Prostate gland (tissue), 2 donors: ENCODE measurements around the gene INPP4B. TPM values are rescaled to one million over a fixed set of nuclear protein-coding genes. Genes with fewer than 3 reads are reported as not detected.

Experiments
- DNase-seq: peaks from one replicate; pipeline ENCODE4 v3.0.0-alpha.2; 2019; ENCODE audit warnings: low spot score
- H3K27ac ChIP-seq, 2 donors: fragments of 200-600 bp; sonication (generic); 2 replicates each; pipeline ENCODE4 v1.5.1; 2017 to 2019
- H3K27me3 ChIP-seq: fragments of 200-600 bp; sonication (generic); replicated peaks from 2 replicates; pipeline ENCODE4 v1.5.1; 2019; ENCODE audit not compliant: insufficient read depth
- H3K36me3 ChIP-seq, 2 donors: fragments of 200-600 bp; sonication (generic); 1 replicate in 1 of 2; 2 replicates in 1 of 2; pipeline versions ENCODE4 v1.5.1 to v1.8.1; 2017 to 2019
- H3K4me1 ChIP-seq: fragments of 200-600 bp; sonication (generic); replicated peaks from 2 replicates; pipeline ENCODE4 v1.5.1; 2019
- H3K4me3 ChIP-seq, 2 donors: fragments of 200-600 bp; sonication (generic); 2 replicates each; pipeline ENCODE4 v1.5.1; 2017 to 2019
- H3K9me3 ChIP-seq: fragments of 200-600 bp; sonication (generic); 2 replicates; pipeline ENCODE4 v1.5.1; 2017
- POLR2A ChIP-seq: fragments of 450-650 bp; IDR thresholded peaks from one replicate; pipeline ENCODE4 v1.6.1; 2016; ENCODE audit warnings: antibody characterized with exemption, mild to moderate bottlenecking
- POLR2AphosphoS5 ChIP-seq: sonication (generic); formaldehyde crosslinking; IDR thresholded peaks from one replicate; pipeline ENCODE4 v1.6.1; 2017; ENCODE audit warnings: antibody characterized with exemption
- WGBS: methylation state at CpG from one replicate; pipeline ENCODE4 v1.1.5; 2018; 5-methylcytosine and 5-hydroxymethylcytosine counted together
- intact Hi-C: fragments of 100-400 bp; cut with DNase I; formaldehyde crosslinking; loops from one replicate; pipeline ENCODE4 v1.14.2; 2022
- total RNA-seq, 2 donors: library from RNA; depleted of rRNA; stranded (reverse); fragments of >200 nt; gene quantifications; one replicate each; pipeline ENCODE4 v1.1.0, GENCODE V29; 2016
- TF ChIP-seq, protein P1 (sequence below), 4 experiments: fragments of 200-600 bp in 2 of 4; fragments of 450-650 bp in 2 of 4; sonication (generic) in 2 of 4; IDR thresholded peaks; 1 replicate in 3 of 4; 2 replicates in 1 of 4; pipeline ENCODE4 v1.5.1; 2016 to 2019; ENCODE audit warnings: antibody characterized with exemption in 4 of 4, mild to moderate bottlenecking in 2 of 4, moderate library complexity in 2 of 4

Gene INPP4B
- total RNA-seq, 2 donors from 2014 or later, result 22.3 to 49.7 TPM

DNA sequence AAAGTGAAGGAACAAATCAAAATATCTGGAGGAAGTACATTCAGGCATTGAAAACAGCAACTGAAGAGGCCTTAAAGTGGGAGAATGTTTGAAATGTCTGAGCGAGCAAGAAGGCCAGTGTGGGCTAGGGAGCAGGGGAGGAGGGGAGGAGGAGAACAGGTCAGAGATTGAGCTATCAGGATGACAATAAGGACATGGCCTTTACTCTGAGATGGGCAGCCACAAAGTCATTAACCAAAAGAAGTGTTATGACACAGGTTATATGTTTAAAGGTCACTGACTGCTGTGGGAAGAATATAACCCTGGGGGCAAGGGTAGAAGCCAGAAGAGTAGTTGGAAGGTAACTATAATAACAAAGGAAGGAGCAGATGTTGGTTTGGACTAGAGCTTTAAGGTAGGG, 315.4 kb downstream of the INPP4B start:
- Histone ChIP-seq H3K36me3 (no peaks in the 10 kb centered on the region), H3K4me1 (no peaks in the 10 kb centered on the region), H3K9me3 (no peaks in the 10 kb centered on the region), H3K27me3 (no peaks in the 10 kb centered on the region), H3K27ac (no peak overlapping the region), H3K4me3 (no peak overlapping the region)
- 73% methylated on average over 1 of the region's 1 CpG for WGBS
- TF ChIP-seq, protein P1, sequence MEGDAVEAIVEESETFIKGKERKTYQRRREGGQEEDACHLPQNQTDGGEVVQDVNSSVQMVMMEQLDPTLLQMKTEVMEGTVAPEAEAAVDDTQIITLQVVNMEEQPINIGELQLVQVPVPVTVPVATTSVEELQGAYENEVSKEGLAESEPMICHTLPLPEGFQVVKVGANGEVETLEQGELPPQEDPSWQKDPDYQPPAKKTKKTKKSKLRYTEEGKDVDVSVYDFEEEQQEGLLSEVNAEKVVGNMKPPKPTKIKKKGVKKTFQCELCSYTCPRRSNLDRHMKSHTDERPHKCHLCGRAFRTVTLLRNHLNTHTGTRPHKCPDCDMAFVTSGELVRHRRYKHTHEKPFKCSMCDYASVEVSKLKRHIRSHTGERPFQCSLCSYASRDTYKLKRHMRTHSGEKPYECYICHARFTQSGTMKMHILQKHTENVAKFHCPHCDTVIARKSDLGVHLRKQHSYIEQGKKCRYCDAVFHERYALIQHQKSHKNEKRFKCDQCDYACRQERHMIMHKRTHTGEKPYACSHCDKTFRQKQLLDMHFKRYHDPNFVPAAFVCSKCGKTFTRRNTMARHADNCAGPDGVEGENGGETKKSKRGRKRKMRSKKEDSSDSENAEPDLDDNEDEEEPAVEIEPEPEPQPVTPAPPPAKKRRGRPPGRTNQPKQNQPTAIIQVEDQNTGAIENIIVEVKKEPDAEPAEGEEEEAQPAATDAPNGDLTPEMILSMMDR (IDR thresholded peaks at IDR 0.05), result no peak
- TF ChIP-seq POLR2A (no peak), POLR2AphosphoS5 (no peak)
- intact Hi-C loops, result no loop called here
- DNase-seq, result no peak

DNA sequence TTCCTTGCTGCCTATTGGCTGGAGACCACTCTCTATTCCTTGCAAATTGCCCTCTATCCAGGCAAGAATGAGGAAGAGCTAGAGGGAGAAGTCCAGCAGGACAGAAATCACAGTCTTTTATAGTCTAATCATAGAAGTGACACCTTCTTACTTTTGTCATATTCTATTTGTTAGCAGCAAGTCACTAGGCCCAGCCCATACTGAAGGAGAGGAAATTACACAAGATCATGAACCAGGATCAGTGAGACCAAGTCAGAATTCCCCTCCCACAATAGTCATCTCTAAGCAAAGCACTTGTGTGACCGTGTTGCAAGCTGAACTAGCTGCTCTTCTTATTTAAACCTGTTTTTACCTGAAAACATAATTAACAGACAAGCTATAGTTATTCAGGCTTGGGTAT, 317.7 kb downstream of the INPP4B start:
- Histone ChIP-seq H3K4me3 (no peak overlapping the region), H3K4me1 (no peaks in the 10 kb centered on the region), H3K9me3 (no peaks in the 10 kb centered on the region), H3K36me3 (no peaks in the 10 kb centered on the region), H3K27me3 (no peaks in the 10 kb centered on the region), H3K27ac (no peak overlapping the region)
- no peak for DNase-seq
- intact Hi-C loops, result no loop called here
- TF ChIP-seq POLR2AphosphoS5 (no peak), POLR2A (no peak)
- TF ChIP-seq, protein P1 (IDR thresholded peaks at IDR 0.05), result no peak
- WGBS, result 90% methylated on average over 1 of the region's 1 CpG

DNA sequence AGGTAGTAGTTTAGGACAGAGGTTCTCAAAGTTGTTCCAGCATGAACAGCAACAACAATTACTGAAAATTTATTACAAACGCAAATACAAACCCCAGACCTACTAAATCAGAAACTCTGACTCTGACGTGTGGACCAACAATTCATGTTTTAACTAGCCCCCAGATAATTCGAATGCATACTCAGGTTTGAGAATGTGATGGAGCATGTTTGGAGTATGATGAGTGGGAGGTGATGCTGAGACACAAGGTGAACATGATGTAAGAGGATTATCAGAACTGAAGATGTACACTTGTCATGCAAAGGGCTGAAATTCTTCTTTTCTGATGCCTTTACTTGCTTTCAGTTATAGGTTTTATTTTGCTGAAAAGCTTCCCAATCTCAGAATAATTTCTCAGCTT, 323.0 kb downstream of the INPP4B start:
- no peak for DNase-seq
- Histone ChIP-seq H3K27me3 (no peaks in the 10 kb centered on the region), H3K4me1 (no peaks in the 10 kb centered on the region), H3K9me3 (no peaks in the 10 kb centered on the region), H3K27ac (no peak overlapping the region), H3K4me3 (no peak overlapping the region), H3K36me3 (no peaks in the 10 kb centered on the region)
- TF ChIP-seq, protein P1 (IDR thresholded peaks at IDR 0.05), result no peak
- no peak for TF ChIP-seq POLR2AphosphoS5
- no peak for TF ChIP-seq POLR2A
- WGBS, result 60% methylated on average over 3 of the region's 3 CpGs
- intact Hi-C loops, result no loop called here

DNA sequence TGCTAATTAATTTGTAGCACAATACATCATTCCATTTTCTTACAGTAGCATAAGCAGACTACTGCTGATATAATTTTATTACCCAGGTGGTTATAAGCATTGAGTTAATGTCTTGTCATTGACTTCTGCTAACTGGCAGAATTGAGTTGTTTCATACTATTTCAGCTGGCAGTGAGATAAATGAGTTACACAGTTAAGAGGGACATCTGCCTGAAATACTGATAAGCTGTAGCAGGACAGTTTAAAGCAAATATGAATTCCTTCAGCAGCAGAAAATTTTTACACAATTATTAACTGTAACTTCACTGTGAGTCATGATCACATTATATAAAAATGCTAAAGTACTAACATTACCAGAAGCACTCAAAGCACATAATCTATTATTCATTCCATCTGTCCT, 326.8 kb downstream of the INPP4B start:
- no peaks in the 10 kb centered on the region for H3K27me3 ChIP-seq
- no peaks in the 10 kb centered on the region for H3K9me3 ChIP-seq
- intact Hi-C loops, result no loop called here
- TF ChIP-seq POLR2A (no peak), POLR2AphosphoS5 (no peak)
- TF ChIP-seq, protein P1 (IDR thresholded peaks at IDR 0.05), result no peak
- no peak overlapping the region for H3K4me3 ChIP-seq
- DNase-seq, result no peak
- H3K4me1 ChIP-seq, result no peaks in the 10 kb centered on the region
- no peaks in the 10 kb centered on the region for H3K36me3 ChIP-seq
- no peak overlapping the region for H3K27ac ChIP-seq

DNA sequence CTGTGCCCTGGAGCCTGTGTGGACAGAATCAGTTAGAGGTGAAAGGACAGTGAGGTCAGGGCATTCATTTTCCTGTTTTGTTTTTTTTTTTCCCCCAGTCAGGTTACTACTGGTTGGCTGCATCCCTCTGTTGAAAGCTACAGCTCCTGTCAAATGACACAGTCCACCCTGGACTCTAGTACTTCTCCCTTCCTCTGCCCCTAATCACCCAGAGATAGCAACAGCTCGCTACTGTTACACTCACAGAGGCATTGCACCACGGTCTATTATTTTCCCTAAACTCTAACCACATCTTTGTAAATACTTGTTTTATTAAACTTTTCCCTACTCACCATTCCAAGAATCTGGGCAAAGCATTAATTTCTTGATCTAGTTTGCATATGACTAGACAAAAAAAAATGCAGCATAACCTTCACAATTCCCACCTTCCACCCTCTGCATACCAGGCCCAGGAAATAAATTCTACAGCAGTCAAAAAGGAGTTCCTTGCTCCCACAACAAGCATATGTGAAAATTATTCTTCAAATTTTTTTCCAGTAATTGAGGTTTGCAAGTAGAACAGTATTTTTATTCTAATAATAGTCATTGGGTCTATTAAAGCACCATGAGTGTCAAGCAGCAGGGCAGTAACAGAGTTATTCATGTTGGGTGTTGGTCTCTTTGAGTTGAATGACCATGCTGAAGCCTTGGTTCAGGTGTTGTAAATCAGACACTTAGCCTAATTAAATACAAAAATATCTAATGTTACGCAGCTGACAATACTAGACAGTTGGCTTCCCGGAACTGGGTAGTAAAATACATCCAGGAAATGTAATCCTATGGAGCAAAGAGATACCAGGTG, 329.2 kb downstream of the INPP4B start:
- H3K27me3 ChIP-seq, result no peaks in the 10 kb centered on the region
- H3K36me3 ChIP-seq, result no peaks in the 10 kb centered on the region
- no peaks in the 10 kb centered on the region for H3K9me3 ChIP-seq
- WGBS, result 80% methylated on average over 4 of the region's 4 CpGs
- TF ChIP-seq POLR2A, result no peak
- TF ChIP-seq, protein P1 (IDR thresholded peaks at IDR 0.05), result no peak
- no peak for TF ChIP-seq POLR2AphosphoS5
- intact Hi-C loops, result no loop called here
- H3K4me3 ChIP-seq, result no peak overlapping the region
- no peak for DNase-seq
- no peak overlapping the region for H3K27ac ChIP-seq
- no peaks in the 10 kb centered on the region for H3K4me1 ChIP-seq
